H1 (cell line): Measurements from ENCODE around the gene TCERG1.

Experiments used
- ATF2 ChIP-seq: IDR thresholded peaks from 2 replicates; pipeline ENCODE4 v1.6.1; 2012; ENCODE audit warnings: low read length, inconsistent platforms
- CHD2 ChIP-seq: IDR thresholded peaks from 2 replicates; pipeline ENCODE4 v1.6.1; 2012; ENCODE audit warnings: low read length, improper control_type of control experiment
- HDAC6 ChIP-seq: IDR thresholded peaks from one replicate; pipeline ENCODE4 v1.7.1; 2012; ENCODE audit warnings: low read depth, mild to moderate bottlenecking, inconsistent platforms, low read length, moderate library complexity
- JUND ChIP-seq: IDR thresholded peaks from 2 replicates; pipeline ENCODE4 v1.6.1; 2011; ENCODE audit warnings: mild to moderate bottlenecking, improper control_type of control experiment, low read length
- POLR2AphosphoS5 ChIP-seq: IDR thresholded peaks from 2 replicates; pipeline ENCODE4 v1.6.1; 2011; ENCODE audit warnings: low read depth, low read length
- RNF2 ChIP-seq: fragments of 200-900, 300-1000 bp; sonication (generic); IDR thresholded peaks from 2 replicates; pipeline ENCODE4 v1.7.1; 2016; ENCODE audit warnings: borderline replicate concordance, low read depth, mild to moderate bottlenecking, antibody characterized with exemption, low read length; ENCODE audit not compliant: poor library complexity, severe bottlenecking; ENCODE audit errors: missing control alignments
- SP2 ChIP-seq: IDR thresholded peaks from 2 replicates; pipeline ENCODE4 v1.6.1; 2012; ENCODE audit warnings: mild to moderate bottlenecking, low read length, inconsistent platforms
- TAF1 ChIP-seq: IDR thresholded peaks from 2 replicates; pipeline ENCODE4 v1.6.1; 2011; ENCODE audit warnings: mild to moderate bottlenecking, low read depth, low read length
- TF ChIP-seq, protein P1 (sequence below), 3 experiments: IDR thresholded peaks; 1 replicate in 2 of 3; 2 replicates in 1 of 3; pipeline versions ENCODE4 v1.5.1 to v1.6.1; 2011; ENCODE audit warnings: low read length in 3 of 3, mild to moderate bottlenecking in 3 of 3, inconsistent platforms in 2 of 3, low read depth in 1 of 3, moderate library complexity in 1 of 3; ENCODE audit not compliant: insufficient read depth in 1 of 3; ENCODE audit errors: control extremely low read depth in 1 of 3
- TF ChIP-seq, protein P2 (sequence below): IDR thresholded peaks from 2 replicates; pipeline ENCODE4 v1.6.1; 2012; ENCODE audit warnings: inconsistent platforms

- TF ChIP-seq ATF2: no peak
- no peak for TF ChIP-seq HDAC6
- no peak for TF ChIP-seq RNF2
- TF ChIP-seq POLR2AphosphoS5: no peak
- TF ChIP-seq SP2: no peak
- TF ChIP-seq, protein P1, sequence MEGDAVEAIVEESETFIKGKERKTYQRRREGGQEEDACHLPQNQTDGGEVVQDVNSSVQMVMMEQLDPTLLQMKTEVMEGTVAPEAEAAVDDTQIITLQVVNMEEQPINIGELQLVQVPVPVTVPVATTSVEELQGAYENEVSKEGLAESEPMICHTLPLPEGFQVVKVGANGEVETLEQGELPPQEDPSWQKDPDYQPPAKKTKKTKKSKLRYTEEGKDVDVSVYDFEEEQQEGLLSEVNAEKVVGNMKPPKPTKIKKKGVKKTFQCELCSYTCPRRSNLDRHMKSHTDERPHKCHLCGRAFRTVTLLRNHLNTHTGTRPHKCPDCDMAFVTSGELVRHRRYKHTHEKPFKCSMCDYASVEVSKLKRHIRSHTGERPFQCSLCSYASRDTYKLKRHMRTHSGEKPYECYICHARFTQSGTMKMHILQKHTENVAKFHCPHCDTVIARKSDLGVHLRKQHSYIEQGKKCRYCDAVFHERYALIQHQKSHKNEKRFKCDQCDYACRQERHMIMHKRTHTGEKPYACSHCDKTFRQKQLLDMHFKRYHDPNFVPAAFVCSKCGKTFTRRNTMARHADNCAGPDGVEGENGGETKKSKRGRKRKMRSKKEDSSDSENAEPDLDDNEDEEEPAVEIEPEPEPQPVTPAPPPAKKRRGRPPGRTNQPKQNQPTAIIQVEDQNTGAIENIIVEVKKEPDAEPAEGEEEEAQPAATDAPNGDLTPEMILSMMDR (IDR thresholded peaks at IDR 0.05; ENCODE audit: control extremely low read depth in 1 of 3, insufficient read depth in 1 of 3, low read depth in 1 of 3, low read length in 3 of 3): no peak
- TF ChIP-seq, protein P2, sequence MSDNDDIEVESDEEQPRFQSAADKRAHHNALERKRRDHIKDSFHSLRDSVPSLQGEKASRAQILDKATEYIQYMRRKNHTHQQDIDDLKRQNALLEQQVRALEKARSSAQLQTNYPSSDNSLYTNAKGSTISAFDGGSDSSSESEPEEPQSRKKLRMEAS: no peak
- TF ChIP-seq CHD2: no peak
- TF ChIP-seq JUND: no peak
- TF ChIP-seq TAF1: no peak
Observed at GRCh38 chr5:146427619-146427997, 19.5 kb upstream of the TCERG1 start.
